Stimulated activated CD4-positive, alpha-beta T cell treated with anti-CD3 and anti-CD28 coated beads, Interleukin-2, amount 100 ng/mL, for 4 hours (primary cell): ENCODE measurements around the gene IL9.

ENCODE experiments used
- DNase-seq: peaks from one replicate; pipeline ENCODE4 v3.0.0-alpha.2; 2020; ENCODE audit warnings: low read depth

The IL9 gene

GRCh38 chr5:135895474-135896006, at the start of gene IL9:
Gene IL9 (minus strand): TSS chr5:135895841. CDS start chr5:135895816, 25 bp downstream.
- DNase-seq = no peak

- DNase-seq = no peak
These were observed 49.4 kb upstream of the IL9 start for GRCh38 chr5:135944967-135945560.

- no peak for DNase-seq
These were observed 48.9 kb upstream of the IL9 start for GRCh38 chr5:135944564-135944963.

GRCh38 chr5:135942202-135942771, 46.6 kb upstream of the IL9 start:
- DNase-seq = no peak

GRCh38 chr5:135941711-135942110, 46.1 kb upstream of the IL9 start:
- no peak for DNase-seq

- no peak for DNase-seq
These were observed 41.7 kb upstream of the IL9 start for GRCh38 chr5:135937245-135937911.

GRCh38 chr5:135934939-135935338, 39.3 kb upstream of the IL9 start:
- DNase-seq = no peak

- no peak for DNase-seq
These were observed 35.3 kb upstream of the IL9 start for GRCh38 chr5:135930949-135931295.

- DNase-seq = no peak
These were observed 34.6 kb upstream of the IL9 start for GRCh38 chr5:135930029-135930948.

GRCh38 chr5:135921388-135921787, 25.7 kb upstream of the IL9 start:
- DNase-seq = no peak

- DNase-seq = no peak
These were observed 24.6 kb upstream of the IL9 start for GRCh38 chr5:135920199-135920598.

- no peak for DNase-seq
These were observed 21.1 kb upstream of the IL9 start for GRCh38 chr5:135916638-135917263.

- no peak for DNase-seq
These were observed 19.9 kb upstream of the IL9 start for GRCh38 chr5:135915466-135916001.

- no peak for DNase-seq
These were observed 18.3 kb upstream of the IL9 start for GRCh38 chr5:135913713-135914626.

- no peak for DNase-seq
These were observed 9.5 kb upstream of the IL9 start for GRCh38 chr5:135905144-135905543.

- no peak for DNase-seq
These were observed 6.0 kb upstream of the IL9 start for GRCh38 chr5:135901633-135902032.

- no peak for DNase-seq
These were observed 4.6 kb upstream of the IL9 start for GRCh38 chr5:135900276-135900675.

- DNase-seq = no peak
These were observed 3.0 kb upstream of the IL9 start for GRCh38 chr5:135898651-135899050.

GRCh38 chr5:135894789-135895188, 852 bp downstream of the IL9 start:
- no peak for DNase-seq

GRCh38 chr5:135894276-135894675, 1.4 kb downstream of the IL9 start:
- no peak for DNase-seq

GRCh38 chr5:135891791-135892190, 3.9 kb downstream of the IL9 start:
- DNase-seq = no peak
